Neural cell (in vitro differentiated cells): Measurements from ENCODE around the gene GDI1. TPM values are rescaled to one million over a fixed set of nuclear protein-coding genes. Genes with fewer than 3 reads are reported as not detected.
A peak's percentile ranks its signal among the peaks of the same experiment; 100 is the strongest.

Experiments
- H2AFZ ChIP-seq: fragments of 200-600, 300-800 bp; sonication (generic), shearing (Covaris generic); 2 replicates; pipeline ENCODE4 v1.6.0; 2014; ENCODE audit warnings: low read depth, mild to moderate bottlenecking, antibody characterized with exemption, low read length, moderate library complexity
- H3F3A ChIP-seq: fragments of 200-600 bp; shearing (Covaris generic); 2 replicates; pipeline ENCODE4 v1.6.1; 2016; ENCODE audit warnings: mild to moderate bottlenecking, moderate library complexity, mixed read lengths, antibody characterized with exemption, low read length; ENCODE audit not compliant: insufficient read depth, poor library complexity, severe bottlenecking
- H3K27ac ChIP-seq: fragments of 200-600, 300-800 bp; sonication (generic), shearing (Covaris generic); 2 replicates; pipeline ENCODE4 v1.5.1; 2014; ENCODE audit warnings: mild to moderate bottlenecking, low read length, moderate library complexity
- H3K27me3 ChIP-seq: fragments of 300-800, 200-600 bp; sonication (generic), shearing (Covaris generic); 2 replicates; pipeline ENCODE4 v1.6.0; 2014; ENCODE audit warnings: mild to moderate bottlenecking, low read depth, low read length, moderate library complexity; ENCODE audit not compliant: insufficient read depth
- H3K36me3 ChIP-seq: fragments of 300-800, 200-600 bp; sonication (generic), shearing (Covaris generic); 2 replicates; pipeline ENCODE4 v1.5.1; 2014; ENCODE audit warnings: mild to moderate bottlenecking, antibody characterized with exemption, low read length, moderate library complexity; ENCODE audit not compliant: insufficient read depth
- H3K4me2 ChIP-seq: fragments of 300-800, 200-600 bp; sonication (generic), shearing (Covaris generic); 2 replicates; pipeline ENCODE4 v1.6.0; 2014; ENCODE audit warnings: mild to moderate bottlenecking, low read length
- H3K4me3 ChIP-seq: fragments of 300-800, 200-600 bp; sonication (generic), shearing (Covaris generic); 2 replicates; pipeline ENCODE4 v1.5.1; 2014; ENCODE audit warnings: mild to moderate bottlenecking, low read length, moderate library complexity
- H3K79me2 ChIP-seq: fragments of 200-600 bp; shearing (Covaris generic); replicated peaks from 2 replicates; pipeline ENCODE4 v1.6.0; 2014; ENCODE audit warnings: mild to moderate bottlenecking, low read length, moderate library complexity; ENCODE audit not compliant: insufficient read depth
- H3K9ac ChIP-seq: fragments of 300-800, 200-600 bp; sonication (generic), shearing (Covaris generic); 2 replicates; pipeline ENCODE4 v1.6.1; 2016; ENCODE audit warnings: mild to moderate bottlenecking, low read length, mixed read lengths
- H3K9me2 ChIP-seq: fragments of 200-600 bp; shearing (Covaris generic); 2 replicates; pipeline ENCODE4 v1.6.1; 2016; ENCODE audit warnings: mild to moderate bottlenecking, low read length, mixed read lengths; ENCODE audit not compliant: insufficient read depth
- H3K9me3 ChIP-seq: fragments of 200-600, 300-800 bp; sonication (generic), shearing (Covaris generic); 2 replicates; pipeline ENCODE4 v1.6.1; 2016; ENCODE audit warnings: mild to moderate bottlenecking, mixed run types, low read length, moderate library complexity, mixed read lengths
- H4K20me1 ChIP-seq: fragments of 200-600 bp; shearing (Covaris generic); 2 replicates; pipeline ENCODE4 v1.6.1; 2016; ENCODE audit warnings: mild to moderate bottlenecking, mixed run types; ENCODE audit not compliant: insufficient read depth
- EP300 ChIP-seq: fragments of 450-650 bp; conservative IDR thresholded peaks from 2 replicates; pipeline ENCODE4 v1.6.1; 2014; ENCODE audit warnings: antibody characterized with exemption, mild to moderate bottlenecking, moderate library complexity; ENCODE audit not compliant: poor library complexity, severe bottlenecking
- EZH2 ChIP-seq: fragments of 200-600, 300-800 bp; shearing (Covaris generic), sonication (generic); IDR thresholded peaks from 2 replicates; pipeline ENCODE4 v1.6.1; 2014; ENCODE audit warnings: antibody characterized with exemption, low read length, borderline replicate concordance, mild to moderate bottlenecking; ENCODE audit not compliant: insufficient read depth, poor library complexity, severe bottlenecking
- MXI1 ChIP-seq: fragments of 450-650 bp; conservative IDR thresholded peaks from 2 replicates; pipeline ENCODE4 v1.6.1; 2014; ENCODE audit warnings: antibody characterized with exemption, mild to moderate bottlenecking; ENCODE audit not compliant: poor library complexity, severe bottlenecking
- POLR2AphosphoS5 ChIP-seq: IDR thresholded peaks from 2 replicates; pipeline ENCODE4 v1.6.1; 2012
- RAD21 ChIP-seq: fragments of 450-650 bp; conservative IDR thresholded peaks from 2 replicates; pipeline ENCODE4 v1.6.1; 2014; ENCODE audit warnings: antibody characterized with exemption, mild to moderate bottlenecking, moderate library complexity
- SMC3 ChIP-seq: fragments of 450-650 bp; conservative IDR thresholded peaks from 2 replicates; pipeline ENCODE4 v1.6.1; 2014; ENCODE audit warnings: antibody characterized with exemption, mild to moderate bottlenecking, moderate library complexity; ENCODE audit not compliant: poor library complexity
- TAF1 ChIP-seq: IDR thresholded peaks from 2 replicates; pipeline ENCODE4 v1.6.1; 2012; ENCODE audit warnings: low read depth
- polyA plus RNA-seq: library from polyadenylated mRNA; depleted of rRNA; stranded (reverse); fragments of >200 nt; gene quantifications from 2 replicates; pipeline ENCODE4 v1.2.3, GENCODE V29; 2014
- TF ChIP-seq, protein P1 (sequence below): fragments of 450-650 bp; IDR thresholded peaks from 2 replicates; pipeline ENCODE4 v1.5.1; 2014; ENCODE audit warnings: antibody characterized with exemption, mild to moderate bottlenecking, moderate library complexity; ENCODE audit not compliant: poor library complexity, severe bottlenecking
- TF ChIP-seq, protein P2 (sequence below): IDR thresholded peaks from 2 replicates; pipeline ENCODE4 v1.6.1; 2012; ENCODE audit warnings: borderline replicate concordance

GDI1 gene
- polyA plus RNA-seq, 1 donor from 2014 or later = 370 TPM

DNA sequence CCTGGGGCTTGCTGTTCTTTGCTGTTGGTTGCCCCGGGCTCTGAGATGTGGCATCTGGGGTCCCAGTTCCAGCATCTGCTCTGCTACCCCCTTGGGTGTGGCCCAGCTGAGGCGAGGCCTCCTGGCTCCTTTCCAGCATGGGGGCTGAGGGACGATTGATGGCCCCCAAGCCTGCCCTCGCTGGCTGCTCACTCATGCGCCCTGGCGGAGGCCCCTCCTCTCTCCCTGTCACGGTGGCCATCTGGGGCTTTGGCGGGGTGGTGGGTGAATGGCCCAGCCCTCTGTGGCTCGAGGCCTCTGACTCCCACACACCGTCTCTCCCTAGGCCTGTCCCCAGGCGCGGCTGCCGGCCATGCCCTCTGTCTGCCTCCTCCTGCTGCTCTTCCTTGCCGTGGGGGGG lies 22.9 kb downstream of the GDI1 start:
- Histone ChIP-seq H3K4me2 (peak overlapping the region; percentile 30), H3K36me3 (no peaks in the 10 kb centered on the region), H3K9me2 (no peaks in the 10 kb centered on the region), H3F3A (no peaks in the 10 kb centered on the region), H3K27me3 (no peaks in the 10 kb centered on the region), H4K20me1 (no peaks in the 10 kb centered on the region), H3K4me3 (peak overlapping the region; percentile 85), H3K27ac (no peak overlapping the region), H3K79me2 (peaks cover 18% of the 10 kb centered on the region), H3K9ac (peak overlapping the region; percentile 82), H3K9me3 (no peaks in the 10 kb centered on the region), H2AFZ (no peak overlapping the region)
- TF ChIP-seq EP300 (no peak), RAD21 (no peak), TAF1 (no peak)
- TF ChIP-seq, protein P1, sequence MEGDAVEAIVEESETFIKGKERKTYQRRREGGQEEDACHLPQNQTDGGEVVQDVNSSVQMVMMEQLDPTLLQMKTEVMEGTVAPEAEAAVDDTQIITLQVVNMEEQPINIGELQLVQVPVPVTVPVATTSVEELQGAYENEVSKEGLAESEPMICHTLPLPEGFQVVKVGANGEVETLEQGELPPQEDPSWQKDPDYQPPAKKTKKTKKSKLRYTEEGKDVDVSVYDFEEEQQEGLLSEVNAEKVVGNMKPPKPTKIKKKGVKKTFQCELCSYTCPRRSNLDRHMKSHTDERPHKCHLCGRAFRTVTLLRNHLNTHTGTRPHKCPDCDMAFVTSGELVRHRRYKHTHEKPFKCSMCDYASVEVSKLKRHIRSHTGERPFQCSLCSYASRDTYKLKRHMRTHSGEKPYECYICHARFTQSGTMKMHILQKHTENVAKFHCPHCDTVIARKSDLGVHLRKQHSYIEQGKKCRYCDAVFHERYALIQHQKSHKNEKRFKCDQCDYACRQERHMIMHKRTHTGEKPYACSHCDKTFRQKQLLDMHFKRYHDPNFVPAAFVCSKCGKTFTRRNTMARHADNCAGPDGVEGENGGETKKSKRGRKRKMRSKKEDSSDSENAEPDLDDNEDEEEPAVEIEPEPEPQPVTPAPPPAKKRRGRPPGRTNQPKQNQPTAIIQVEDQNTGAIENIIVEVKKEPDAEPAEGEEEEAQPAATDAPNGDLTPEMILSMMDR = no peak

DNA sequence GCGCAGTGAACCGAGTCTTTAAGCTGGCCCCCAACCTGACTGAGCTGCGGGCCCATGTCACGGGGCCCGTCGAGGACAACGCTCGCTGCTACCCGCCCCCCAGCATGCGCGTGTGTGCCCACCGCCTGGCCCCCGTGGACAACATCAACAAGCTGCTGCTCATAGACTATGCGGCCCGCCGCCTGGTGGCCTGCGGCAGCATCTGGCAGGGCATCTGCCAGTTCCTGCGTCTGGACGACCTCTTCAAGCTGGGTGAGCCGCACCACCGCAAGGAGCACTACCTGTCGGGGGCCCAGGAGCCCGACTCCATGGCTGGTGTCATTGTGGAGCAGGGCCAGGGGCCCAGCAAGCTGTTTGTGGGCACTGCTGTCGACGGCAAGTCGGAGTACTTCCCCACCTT lies 23.4 kb downstream of the GDI1 start:
- no peak overlapping the region for H3K4me2 ChIP-seq
- no peaks in the 10 kb centered on the region for H3K9me2 ChIP-seq
- TF ChIP-seq EP300 (no peak), SMC3 (no peak), MXI1 (no peak), RAD21 (no peak), TAF1 (no peak), POLR2AphosphoS5 (no peak), EZH2 (no peak)
- TF ChIP-seq, protein P2, sequence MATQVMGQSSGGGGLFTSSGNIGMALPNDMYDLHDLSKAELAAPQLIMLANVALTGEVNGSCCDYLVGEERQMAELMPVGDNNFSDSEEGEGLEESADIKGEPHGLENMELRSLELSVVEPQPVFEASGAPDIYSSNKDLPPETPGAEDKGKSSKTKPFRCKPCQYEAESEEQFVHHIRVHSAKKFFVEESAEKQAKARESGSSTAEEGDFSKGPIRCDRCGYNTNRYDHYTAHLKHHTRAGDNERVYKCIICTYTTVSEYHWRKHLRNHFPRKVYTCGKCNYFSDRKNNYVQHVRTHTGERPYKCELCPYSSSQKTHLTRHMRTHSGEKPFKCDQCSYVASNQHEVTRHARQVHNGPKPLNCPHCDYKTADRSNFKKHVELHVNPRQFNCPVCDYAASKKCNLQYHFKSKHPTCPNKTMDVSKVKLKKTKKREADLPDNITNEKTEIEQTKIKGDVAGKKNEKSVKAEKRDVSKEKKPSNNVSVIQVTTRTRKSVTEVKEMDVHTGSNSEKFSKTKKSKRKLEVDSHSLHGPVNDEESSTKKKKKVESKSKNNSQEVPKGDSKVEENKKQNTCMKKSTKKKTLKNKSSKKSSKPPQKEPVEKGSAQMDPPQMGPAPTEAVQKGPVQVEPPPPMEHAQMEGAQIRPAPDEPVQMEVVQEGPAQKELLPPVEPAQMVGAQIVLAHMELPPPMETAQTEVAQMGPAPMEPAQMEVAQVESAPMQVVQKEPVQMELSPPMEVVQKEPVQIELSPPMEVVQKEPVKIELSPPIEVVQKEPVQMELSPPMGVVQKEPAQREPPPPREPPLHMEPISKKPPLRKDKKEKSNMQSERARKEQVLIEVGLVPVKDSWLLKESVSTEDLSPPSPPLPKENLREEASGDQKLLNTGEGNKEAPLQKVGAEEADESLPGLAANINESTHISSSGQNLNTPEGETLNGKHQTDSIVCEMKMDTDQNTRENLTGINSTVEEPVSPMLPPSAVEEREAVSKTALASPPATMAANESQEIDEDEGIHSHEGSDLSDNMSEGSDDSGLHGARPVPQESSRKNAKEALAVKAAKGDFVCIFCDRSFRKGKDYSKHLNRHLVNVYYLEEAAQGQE = no peak
- TF ChIP-seq, protein P1 = no peak
- H3K27me3 ChIP-seq = no peaks in the 10 kb centered on the region
- H3K27ac ChIP-seq = no peak overlapping the region
- no peaks in the 10 kb centered on the region for H4K20me1 ChIP-seq
- H2AFZ ChIP-seq = no peak overlapping the region
- H3K9me3 ChIP-seq = no peaks in the 10 kb centered on the region
- peaks cover 18% of the 10 kb centered on the region for H3K79me2 ChIP-seq
- H3K9ac ChIP-seq = no peak overlapping the region
- H3K36me3 ChIP-seq = no peaks in the 10 kb centered on the region
- H3K4me3 ChIP-seq = peak overlapping the region; percentile 85
- no peaks in the 10 kb centered on the region for H3F3A ChIP-seq
